Measurements from ENCODE around the gene NFXL1. TPM values are rescaled to one million over a fixed set of nuclear protein-coding genes. Genes with fewer than 3 reads are reported as not detected.
"Not testable (repeated sequence)": the region's sequence is repeated elsewhere in the genome, so short reads cannot be mapped to it uniquely, and the experiment has no call there.

The NFXL1 gene
- total and polyA plus RNA-seq, 12 donors = 5.1 to 15.4 (median 7.5) TPM

DNA sequence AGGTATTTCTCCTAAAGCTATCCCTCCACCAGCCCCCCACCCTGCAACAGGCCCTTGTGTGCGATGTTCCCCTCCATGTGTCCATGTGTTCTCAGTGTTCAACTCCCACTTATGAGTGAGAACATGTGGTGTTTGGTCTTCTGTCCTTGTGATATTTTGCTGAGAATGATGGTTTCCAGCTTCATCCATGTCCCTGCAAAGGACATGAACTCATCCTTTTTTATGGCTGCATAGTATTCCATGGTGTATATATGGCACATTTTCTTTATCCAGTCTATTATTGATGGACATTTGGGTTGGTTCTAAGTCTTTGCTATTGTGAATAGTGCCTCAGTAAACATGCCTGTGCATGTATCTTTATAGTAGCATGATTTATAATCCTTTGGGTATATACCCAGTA lies 2.8 kb upstream of the NFXL1 start:
- H3K36me3 ChIP-seq (replicated peaks in 1 of 2); DNase-seq; H3K4me3 ChIP-seq; H3K4me1 ChIP-seq (replicated peaks in 1 of 2); H3K9me3 ChIP-seq (replicated peaks in 1 of 3); H3K27me3 ChIP-seq; H3K27ac ChIP-seq; intact Hi-C loops (cut with DNase I): not testable (repeated sequence)
- 84 to 100% (median 100%) methylated on average over 1 of the region's 1 CpG for WGBS, 4 donors

DNA sequence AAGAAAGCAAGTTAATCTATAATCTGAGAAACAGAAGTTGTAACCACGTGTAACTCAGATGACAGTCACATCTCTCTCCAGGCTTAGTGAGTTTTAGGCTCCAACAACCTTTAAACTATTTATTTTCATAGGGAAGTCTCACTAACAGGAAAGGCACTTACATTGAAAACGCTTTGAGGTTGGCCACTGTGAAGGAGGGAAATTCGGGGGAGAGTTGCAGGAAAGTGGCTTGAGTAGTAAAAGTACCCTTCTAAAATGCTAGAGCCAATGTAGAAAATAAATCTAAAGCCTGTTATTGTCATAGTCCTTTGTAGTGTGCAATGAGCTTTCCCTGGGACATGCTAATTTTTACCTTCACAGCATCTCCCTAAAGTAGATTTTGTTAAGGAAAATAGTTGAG lies 995 bp upstream of the NFXL1 start:
- 48 to 58% (median 55%) methylated on average over 3 of the region's 3 CpGs for WGBS, 4 donors
- intact Hi-C loops (cut with DNase I) = no loop called here
- TF ChIP-seq POLR2A (IDR thresholded peaks at IDR 0.05) = no peak
- TF ChIP-seq, protein P1, sequence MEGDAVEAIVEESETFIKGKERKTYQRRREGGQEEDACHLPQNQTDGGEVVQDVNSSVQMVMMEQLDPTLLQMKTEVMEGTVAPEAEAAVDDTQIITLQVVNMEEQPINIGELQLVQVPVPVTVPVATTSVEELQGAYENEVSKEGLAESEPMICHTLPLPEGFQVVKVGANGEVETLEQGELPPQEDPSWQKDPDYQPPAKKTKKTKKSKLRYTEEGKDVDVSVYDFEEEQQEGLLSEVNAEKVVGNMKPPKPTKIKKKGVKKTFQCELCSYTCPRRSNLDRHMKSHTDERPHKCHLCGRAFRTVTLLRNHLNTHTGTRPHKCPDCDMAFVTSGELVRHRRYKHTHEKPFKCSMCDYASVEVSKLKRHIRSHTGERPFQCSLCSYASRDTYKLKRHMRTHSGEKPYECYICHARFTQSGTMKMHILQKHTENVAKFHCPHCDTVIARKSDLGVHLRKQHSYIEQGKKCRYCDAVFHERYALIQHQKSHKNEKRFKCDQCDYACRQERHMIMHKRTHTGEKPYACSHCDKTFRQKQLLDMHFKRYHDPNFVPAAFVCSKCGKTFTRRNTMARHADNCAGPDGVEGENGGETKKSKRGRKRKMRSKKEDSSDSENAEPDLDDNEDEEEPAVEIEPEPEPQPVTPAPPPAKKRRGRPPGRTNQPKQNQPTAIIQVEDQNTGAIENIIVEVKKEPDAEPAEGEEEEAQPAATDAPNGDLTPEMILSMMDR (IDR thresholded peaks at IDR 0.05) = no peak
- Histone ChIP-seq H3K36me3 (replicated peaks in 1 of 2) (peaks cover 0 to 3% of the 10 kb centered on the region in 2 donors), H3K27me3 (no peaks in the 10 kb centered on the region), H3K4me1 (replicated peaks in 1 of 2) (peaks cover 0 to 6% of the 10 kb centered on the region in 2 donors), H3K9me3 (replicated peaks in 1 of 3) (no peaks in the 10 kb centered on the region), H3K4me3 (no peak overlapping the region), H3K27ac (no peak overlapping the region)
- DNase-seq = no peak

DNA sequence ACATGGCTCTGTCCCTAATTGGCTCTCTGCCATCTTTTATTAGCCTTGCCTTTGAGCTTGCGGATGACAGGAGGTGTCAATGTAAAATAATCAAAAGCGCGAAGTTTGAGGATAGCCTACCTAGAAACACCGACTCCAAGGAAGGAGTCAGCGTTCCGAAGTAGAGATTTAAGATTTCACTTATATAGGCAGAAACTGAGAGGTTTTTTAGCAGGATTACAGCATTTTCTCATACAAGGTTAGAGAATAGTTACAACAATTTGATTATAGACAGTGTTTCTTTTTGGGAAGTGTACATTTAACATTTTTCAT lies 499 bp upstream of the NFXL1 start:
- TF ChIP-seq, protein P1 (IDR thresholded peaks at IDR 0.05) = no peak
- no peak for TF ChIP-seq POLR2A (IDR thresholded peaks at IDR 0.05)
- intact Hi-C loops (cut with DNase I) = no loop called here
- no peak for DNase-seq
- H3K27ac ChIP-seq = peak overlapping the region in 1 of 5 donors; percentile 80
- peak overlapping the region in 2 of 4 donors; percentile 76 to 87 for H3K4me3 ChIP-seq
- H3K9me3 ChIP-seq (replicated peaks in 1 of 3) = no peaks in the 10 kb centered on the region
- H3K36me3 ChIP-seq (replicated peaks in 1 of 2) = peaks cover 0 to 8% of the 10 kb centered on the region in 2 donors
- no peaks in the 10 kb centered on the region for H3K27me3 ChIP-seq
- peaks cover 0 to 6% of the 10 kb centered on the region in 2 donors for H3K4me1 ChIP-seq (replicated peaks in 1 of 2)
- WGBS, 4 donors = 0 to 3% (median 1%) methylated on average over 6 of the region's 6 CpGs

DNA sequence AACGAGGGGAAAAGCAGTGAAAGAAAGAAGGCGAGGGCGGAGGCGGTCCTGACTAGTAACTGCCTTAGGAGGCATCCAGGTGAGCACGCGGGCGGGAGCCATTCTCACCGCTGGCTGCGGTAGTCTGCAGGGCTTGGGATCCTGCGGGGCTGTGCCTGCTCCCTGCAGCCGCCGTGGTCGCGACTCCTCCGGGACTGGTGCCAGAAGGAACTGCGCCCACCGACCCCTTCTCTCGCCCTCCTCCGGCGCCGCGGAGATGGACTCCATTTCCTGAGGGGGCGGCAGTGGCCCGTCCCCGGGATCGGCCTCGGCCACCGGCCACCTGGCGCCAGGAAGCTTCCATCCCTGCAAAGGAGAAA lies 543 bp downstream of the NFXL1 start:
- H3K4me1 ChIP-seq (replicated peaks in 1 of 2) = peaks cover 0 to 6% of the 10 kb centered on the region in 2 donors
- H3K27me3 ChIP-seq = no peaks in the 10 kb centered on the region
- H3K36me3 ChIP-seq (replicated peaks in 1 of 2) = peaks cover 0 to 10% of the 10 kb centered on the region in 2 donors
- TF ChIP-seq POLR2A (IDR thresholded peaks at IDR 0.05) = no peak
- TF ChIP-seq, protein P1 (IDR thresholded peaks at IDR 0.05) = no peak
- peak overlapping the region; percentile 76 to 89 (median 86) for H3K4me3 ChIP-seq
- DNase-seq = peak; percentile 8 to 65 (median 25)
- intact Hi-C loops (cut with DNase I) = no loop called here
- WGBS, 4 donors = 0 to 1% (median 0%) methylated on average over 21 to 29 of the region's 29 CpGs
- no peaks in the 10 kb centered on the region for H3K9me3 ChIP-seq (replicated peaks in 1 of 3)
- H3K27ac ChIP-seq = peak overlapping the region; percentile 56 to 84 (median 71)

DNA sequence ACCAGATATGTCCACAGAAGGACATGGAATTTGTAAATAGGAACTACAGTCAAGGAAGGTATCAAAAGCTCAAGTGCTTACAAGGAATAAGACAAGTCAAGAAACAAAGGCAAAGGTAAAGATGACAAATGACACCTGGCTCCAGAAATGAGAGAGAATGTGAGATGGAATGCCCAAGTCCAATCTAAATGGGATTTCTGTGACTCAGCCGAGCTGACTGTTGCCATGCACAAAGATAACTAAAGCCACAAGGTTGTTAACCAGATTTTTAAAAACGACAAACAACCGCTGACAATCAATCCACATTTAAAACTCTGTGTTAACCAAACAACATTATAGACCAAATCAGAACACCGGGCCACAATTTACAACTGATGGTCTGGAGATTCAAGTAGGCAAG lies 1.1 kb downstream of the NFXL1 start:
- peaks cover 0 to 13% of the 10 kb centered on the region in 2 donors for H3K36me3 ChIP-seq (replicated peaks in 1 of 2)
- H3K27ac ChIP-seq = no peak overlapping the region
- WGBS, 4 donors = 14 to 19% (median 18%) methylated on average over 4 of the region's 4 CpGs
- DNase-seq = no peak
- no peaks in the 10 kb centered on the region for H3K9me3 ChIP-seq (replicated peaks in 1 of 3)
- peaks cover 0 to 6% of the 10 kb centered on the region in 2 donors for H3K4me1 ChIP-seq (replicated peaks in 1 of 2)
- no peaks in the 10 kb centered on the region for H3K27me3 ChIP-seq
- peak overlapping the region in 3 of 4 donors; percentile 76 to 87 (median 84) for H3K4me3 ChIP-seq
- intact Hi-C loops (cut with DNase I) = no loop called here
- TF ChIP-seq POLR2A (IDR thresholded peaks at IDR 0.05) = no peak
- TF ChIP-seq, protein P1 (IDR thresholded peaks at IDR 0.05) = no peak

All from adrenal gland (tissue), 12 donors.